ENCODE measurements around the gene EFCAB12. TPM values are rescaled to one million over a fixed set of nuclear protein-coding genes. Genes with fewer than 3 reads are reported as not detected.

The EFCAB12 gene
- total and polyA plus RNA-seq, 2 of the 13 experiments (the other 11 are each of a cell fraction or from before 2014, with no cell fraction given), result 0.31 to 2.4 TPM

DNA sequence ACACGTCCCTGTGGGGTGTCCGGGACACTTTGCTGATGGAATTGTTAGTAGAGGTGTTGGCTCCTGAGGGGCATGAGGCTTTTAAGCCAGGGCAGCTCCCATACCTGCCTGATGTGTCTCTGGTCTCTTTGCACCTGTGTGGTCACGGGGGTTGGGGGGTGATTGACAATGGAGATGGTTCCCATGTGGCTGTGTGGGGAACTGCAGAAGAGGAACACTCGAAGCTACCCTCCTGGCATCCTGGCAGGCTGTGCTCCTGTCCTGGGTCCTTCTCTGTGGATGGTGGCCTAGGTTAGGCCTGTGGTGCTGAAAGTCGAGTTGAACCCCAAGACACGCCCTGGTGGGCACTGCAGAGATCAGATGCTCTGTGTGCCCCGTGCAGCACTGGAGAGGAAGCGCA lies 76.4 kb downstream of the EFCAB12 start:
- ChIA-PET CTCF (ENCODE audit: low intra/inter-chr PET ratio, low total read pairs) (no interaction called here), POLR2A (no interaction called here)
- TF ChIP-seq, protein P1, sequence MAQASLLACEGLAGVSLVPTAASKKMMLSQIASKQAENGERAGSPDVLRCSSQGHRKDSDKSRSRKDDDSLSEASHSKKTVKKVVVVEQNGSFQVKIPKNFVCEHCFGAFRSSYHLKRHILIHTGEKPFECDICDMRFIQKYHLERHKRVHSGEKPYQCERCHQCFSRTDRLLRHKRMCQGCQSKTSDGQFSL (CRISPR knock-in tag; IDR thresholded peaks at IDR 0.05), result peak; percentile 91
- TF ChIP-seq SNRNP70 (IDR thresholded peaks at IDR 0.05; ENCODE audit: low read depth, low read length), result no peak
- TF ChIP-seq, protein P2, sequence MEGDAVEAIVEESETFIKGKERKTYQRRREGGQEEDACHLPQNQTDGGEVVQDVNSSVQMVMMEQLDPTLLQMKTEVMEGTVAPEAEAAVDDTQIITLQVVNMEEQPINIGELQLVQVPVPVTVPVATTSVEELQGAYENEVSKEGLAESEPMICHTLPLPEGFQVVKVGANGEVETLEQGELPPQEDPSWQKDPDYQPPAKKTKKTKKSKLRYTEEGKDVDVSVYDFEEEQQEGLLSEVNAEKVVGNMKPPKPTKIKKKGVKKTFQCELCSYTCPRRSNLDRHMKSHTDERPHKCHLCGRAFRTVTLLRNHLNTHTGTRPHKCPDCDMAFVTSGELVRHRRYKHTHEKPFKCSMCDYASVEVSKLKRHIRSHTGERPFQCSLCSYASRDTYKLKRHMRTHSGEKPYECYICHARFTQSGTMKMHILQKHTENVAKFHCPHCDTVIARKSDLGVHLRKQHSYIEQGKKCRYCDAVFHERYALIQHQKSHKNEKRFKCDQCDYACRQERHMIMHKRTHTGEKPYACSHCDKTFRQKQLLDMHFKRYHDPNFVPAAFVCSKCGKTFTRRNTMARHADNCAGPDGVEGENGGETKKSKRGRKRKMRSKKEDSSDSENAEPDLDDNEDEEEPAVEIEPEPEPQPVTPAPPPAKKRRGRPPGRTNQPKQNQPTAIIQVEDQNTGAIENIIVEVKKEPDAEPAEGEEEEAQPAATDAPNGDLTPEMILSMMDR (CRISPR knock-in tag; IDR thresholded peaks at IDR 0.05), result peak; percentile 20
- 0 out of 2 replicates have a peak, but pooled peaks have one; percentile 14 for TF ChIP-seq ZNF768 (CRISPR knock-in tag; IDR thresholded peaks at IDR 0.05)
- TF ChIP-seq, protein P3, sequence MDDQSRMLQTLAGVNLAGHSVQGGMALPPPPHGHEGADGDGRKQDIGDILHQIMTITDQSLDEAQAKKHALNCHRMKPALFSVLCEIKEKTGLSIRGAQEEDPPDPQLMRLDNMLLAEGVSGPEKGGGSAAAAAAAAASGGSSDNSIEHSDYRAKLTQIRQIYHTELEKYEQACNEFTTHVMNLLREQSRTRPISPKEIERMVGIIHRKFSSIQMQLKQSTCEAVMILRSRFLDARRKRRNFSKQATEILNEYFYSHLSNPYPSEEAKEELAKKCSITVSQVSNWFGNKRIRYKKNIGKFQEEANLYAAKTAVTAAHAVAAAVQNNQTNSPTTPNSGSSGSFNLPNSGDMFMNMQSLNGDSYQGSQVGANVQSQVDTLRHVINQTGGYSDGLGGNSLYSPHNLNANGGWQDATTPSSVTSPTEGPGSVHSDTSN (CRISPR knock-in tag; IDR thresholded peaks at IDR 0.05; ENCODE audit: borderline replicate concordance), result no peak
- TF ChIP-seq, protein P4, sequence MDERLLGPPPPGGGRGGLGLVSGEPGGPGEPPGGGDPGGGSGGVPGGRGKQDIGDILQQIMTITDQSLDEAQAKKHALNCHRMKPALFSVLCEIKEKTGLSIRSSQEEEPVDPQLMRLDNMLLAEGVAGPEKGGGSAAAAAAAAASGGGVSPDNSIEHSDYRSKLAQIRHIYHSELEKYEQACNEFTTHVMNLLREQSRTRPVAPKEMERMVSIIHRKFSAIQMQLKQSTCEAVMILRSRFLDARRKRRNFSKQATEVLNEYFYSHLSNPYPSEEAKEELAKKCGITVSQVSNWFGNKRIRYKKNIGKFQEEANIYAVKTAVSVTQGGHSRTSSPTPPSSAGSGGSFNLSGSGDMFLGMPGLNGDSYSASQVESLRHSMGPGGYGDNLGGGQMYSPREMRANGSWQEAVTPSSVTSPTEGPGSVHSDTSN (CRISPR knock-in tag; IDR thresholded peaks at IDR 0.05), result peak; percentile 46; the same call in 1 of the 2 replicates
- FAIRE-seq (no peak), DNase-seq (ENCODE audit: low spot score) (no peak), ATAC-seq (peak; percentile 79)
- in situ Hi-C loops (cut with HindIII; ENCODE audit: extremely low pct_ligation_motif_present, low pct_unique_long_range_greater_than_20kb), result no loop called here
- Histone ChIP-seq H3K79me2 (ENCODE audit: insufficient read depth, low read length) (no peaks in the 10 kb centered on the region), H3K36me3 (replicated peaks in 1 of 2; ENCODE audit: control insufficient read depth in 1 of 2, insufficient read depth in 2 of 2, low read length in 2 of 2) (no peaks in the 10 kb centered on the region), H3K4me3 (replicated peaks in 1 of 3; ENCODE audit: insufficient read depth in 1 of 3, low read depth in 2 of 3, low read length in 3 of 3) (no peak overlapping the region), H3K27me3 (ENCODE audit: control insufficient read depth in 1 of 2, insufficient read depth in 2 of 2, low read length in 2 of 2) (peaks cover 0 to 52% of the 10 kb centered on the region in 2 experiments; a peak in 3 of 5 replicates), H3K9me3 (ENCODE audit: low read length) (no peaks in the 10 kb centered on the region), H4K20me1 (ENCODE audit: insufficient read depth, low read length) (no peaks in the 10 kb centered on the region), H3K4me2 (ENCODE audit: low read depth, low read length) (no peak overlapping the region), H3K4me1 (ENCODE audit: insufficient read depth, low read length) (peaks cover 29% of the 10 kb centered on the region), H3K9ac (ENCODE audit: insufficient read depth, low read depth, low read length) (no peak overlapping the region), H3K27ac (ENCODE audit: extremely low read length, insufficient read depth, low read length) (no peak overlapping the region), H2AFZ (ENCODE audit: low read length) (no peak overlapping the region)
- intact Hi-C loops (cut with micrococcal nuclease; ENCODE audit: unreplicated experiment), result no loop called here
- 0% methylated on average over 3 of the region's 8 CpGs for WGBS (ENCODE audit: low lambda C conversion rate)
- no TSS peak for BruUV-seq (replicated peaks)

Small RNAs within 50 kb of the gene (small RNA-seq; reads per million reads assigned to genes)
- 0 to 1.3 (median 0.41) reads per million in 3 experiments for gene SNORA7B (ENCODE audit: insufficient read depth in 2 of 3, insufficient read length in 3 of 3, low read depth in 2 of 3, low replicate concordance in 1 of 3)

Other genes starting within 250 kb of the EFCAB12 start
- 354 and 539 TPM in 2 replicates for gene CNBP, start 244.7 kb downstream of the EFCAB12 start, total RNA-seq (2016; rRNA removed; fragmentation: Illumina TruSeq; extraction: Trizol)
- gene CNBP, start 244.7 kb downstream of the EFCAB12 start, polyA plus RNA-seq (2011; rRNA removed), result 255 and 282 TPM in 2 replicates
- gene COPG1, start 179.0 kb downstream of the EFCAB12 start, total RNA-seq (2016; rRNA removed; fragmentation: Illumina TruSeq; extraction: Trizol), result 166 and 201 TPM in 2 replicates
- gene COPG1, start 179.0 kb downstream of the EFCAB12 start, polyA plus RNA-seq (2011; rRNA removed), result 96.0 and 98.6 TPM in 2 replicates
- 37.5 and 52.4 TPM in 2 replicates for gene HMCES, start 149.8 kb downstream of the EFCAB12 start, total RNA-seq (2016; rRNA removed; fragmentation: Illumina TruSeq; extraction: Trizol)
- gene HMCES, start 149.8 kb downstream of the EFCAB12 start, polyA plus RNA-seq (2011; rRNA removed), result 16.1 and 20.1 TPM in 2 replicates
- gene MBD4, start 11.3 kb upstream of the EFCAB12 start, total RNA-seq (2016; rRNA removed; fragmentation: Illumina TruSeq; extraction: Trizol), result 25.3 and 26.9 TPM in 2 replicates
- 13.7 and 14.9 TPM in 2 replicates for gene MBD4, start 11.3 kb upstream of the EFCAB12 start, polyA plus RNA-seq (2011; rRNA removed)
- 10.3 and 10.8 TPM in 2 replicates for gene IFT122, start 11.6 kb upstream of the EFCAB12 start, total RNA-seq (2016; rRNA removed; fragmentation: Illumina TruSeq; extraction: Trizol)
- 9.1 and 10.1 TPM in 2 replicates for gene IFT122, start 11.6 kb upstream of the EFCAB12 start, polyA plus RNA-seq (2011; rRNA removed)
- gene RHO, start 100.0 kb upstream of the EFCAB12 start, total RNA-seq (2016; rRNA removed; fragmentation: Illumina TruSeq; extraction: Trizol), result not detected in 2 replicates
- gene RHO, start 100.0 kb upstream of the EFCAB12 start, polyA plus RNA-seq (2011; rRNA removed), result not detected in 2 replicates
- not detected in 2 replicates for gene H1-8, start 114.5 kb upstream of the EFCAB12 start, total RNA-seq (2016; rRNA removed; fragmentation: Illumina TruSeq; extraction: Trizol)
- 0.08 TPM in 1 of 2 replicates, not detected in the other for gene H1-8, start 114.5 kb upstream of the EFCAB12 start, polyA plus RNA-seq (2011; rRNA removed)
- 15.9 and 25.3 TPM in 2 replicates for gene PLXND1, start 178.0 kb upstream of the EFCAB12 start, total RNA-seq (2016; rRNA removed; fragmentation: Illumina TruSeq; extraction: Trizol)
- gene PLXND1, start 178.0 kb upstream of the EFCAB12 start, polyA plus RNA-seq (2011; rRNA removed), result 42.0 and 51.9 TPM in 2 replicates

All from HepG2 (cell line).